ENCODE data around the gene GDAP1L1.
"Not testable (repeated sequence)": the region's sequence is repeated elsewhere in the genome, so short reads cannot be mapped to it uniquely, and the experiment has no call there.

GDAP1L1 gene

GRCh38 chr20:44302736-44303135 lies 55.6 kb downstream of the GDAP1L1 start:
- no peak for DNase-seq (ENCODE audit: low read depth)

- DNase-seq (ENCODE audit: low read depth): no peak
These were observed 57.3 kb downstream of the GDAP1L1 start for GRCh38 chr20:44304383-44304782.

DNA sequence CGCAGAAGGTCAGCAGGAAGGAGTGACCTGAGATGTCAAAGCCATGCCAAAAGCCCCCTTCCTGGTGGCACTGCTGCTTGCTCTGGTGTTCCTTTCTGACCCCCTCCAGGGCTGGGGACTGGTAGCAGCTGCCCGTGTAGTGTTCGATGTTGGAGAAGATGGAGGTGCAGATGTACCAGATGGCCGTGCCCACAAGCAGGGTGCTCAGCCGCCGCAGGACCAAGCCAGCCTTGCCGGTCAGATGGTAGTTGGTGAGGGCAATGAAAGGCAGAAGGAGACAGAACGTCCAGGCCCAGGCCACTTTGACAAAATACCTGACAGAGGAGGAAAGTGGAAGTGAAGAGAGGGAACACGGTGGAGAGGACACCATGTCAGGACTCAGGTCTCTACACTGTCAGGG lies 59.8 kb downstream of the GDAP1L1 start:
- no peak for DNase-seq (ENCODE audit: low read depth)

DNA sequence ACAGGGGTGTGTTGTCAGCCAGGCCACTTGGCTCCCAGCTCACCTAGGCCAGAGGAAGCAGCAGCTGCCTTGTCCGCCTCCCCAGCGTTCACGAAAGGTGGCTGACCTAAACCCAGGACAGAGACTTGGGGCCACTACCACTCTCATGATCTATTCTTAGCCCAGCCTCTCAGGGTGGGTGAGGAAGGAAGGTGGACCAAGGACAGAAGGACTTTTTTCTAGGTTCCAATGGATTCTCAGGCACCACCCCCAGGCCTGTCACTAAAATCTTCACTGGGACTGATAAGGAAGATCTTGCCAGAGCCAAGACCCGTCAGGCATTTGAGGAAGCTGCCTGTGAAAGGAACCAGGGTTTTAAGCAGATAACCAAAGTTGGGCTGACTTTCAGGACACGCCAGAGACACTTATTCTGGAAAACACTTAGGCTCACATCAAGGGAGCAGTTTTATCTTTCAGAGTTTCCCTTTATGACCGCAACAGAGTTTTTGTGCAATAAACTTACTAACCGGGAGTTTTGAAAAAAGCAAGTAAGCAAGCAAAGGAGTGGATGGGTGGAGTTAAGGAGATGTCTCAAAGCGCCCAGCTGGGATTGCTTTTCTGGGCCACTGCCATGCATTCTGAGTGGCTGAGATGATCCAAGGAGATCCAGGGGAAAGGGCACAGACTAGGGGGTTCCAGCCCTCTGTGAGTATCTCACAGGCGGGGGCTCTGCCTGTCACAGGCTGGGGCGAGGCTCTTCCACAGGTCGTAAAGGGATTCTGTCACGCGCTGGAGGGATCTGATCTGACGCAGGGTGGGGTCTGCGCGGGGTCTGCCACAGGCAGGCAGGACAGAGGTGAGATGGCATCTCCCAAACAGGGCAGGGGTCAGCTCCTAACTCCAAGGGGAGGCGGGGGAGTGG lies 62.9 kb downstream of the GDAP1L1 start:
- peak; percentile 84 for DNase-seq (ENCODE audit: low read depth)

- peak; percentile 98 for DNase-seq (ENCODE audit: low read depth)
These were observed 63.8 kb downstream of the GDAP1L1 start, which contains the start of gene FITM2 for GRCh38 chr20:44310664-44311639. FITM2 (minus strand) TSS chr20:44311202; CDS start chr20:44311148, 54 bp downstream.

DNA sequence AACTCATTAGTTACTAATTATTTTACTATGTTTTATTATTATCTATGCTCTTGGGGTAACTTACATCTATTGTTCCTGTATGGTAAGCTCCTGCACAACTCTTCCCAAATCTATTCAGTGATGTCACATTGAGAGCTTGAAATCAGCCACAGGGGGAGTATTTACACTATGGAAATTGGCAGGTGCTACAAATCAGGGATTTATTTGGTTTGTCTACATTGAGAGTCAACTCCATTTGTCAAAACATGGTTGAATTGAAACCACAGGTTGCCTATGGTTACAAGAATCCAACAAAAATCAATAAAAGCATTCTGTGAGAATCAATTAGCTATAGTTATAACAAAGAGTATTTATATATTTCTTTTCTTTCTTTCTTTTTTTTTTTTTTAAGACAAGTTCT lies 67.8 kb downstream of the GDAP1L1 start:
- DNase-seq (ENCODE audit: low read depth): no peak

- peak; percentile 23 for DNase-seq (ENCODE audit: low read depth)
These were observed 72.8 kb downstream of the GDAP1L1 start for GRCh38 chr20:44319839-44320422.

GRCh38 chr20:44324343-44324742 lies 77.2 kb downstream of the GDAP1L1 start:
- no peak for DNase-seq (ENCODE audit: low read depth)

- no peak for DNase-seq (ENCODE audit: low read depth)
These were observed 79.5 kb downstream of the GDAP1L1 start for GRCh38 chr20:44326391-44327159.

- not testable (repeated sequence) for DNase-seq (ENCODE audit: low read depth)
These were observed 80.6 kb downstream of the GDAP1L1 start for GRCh38 chr20:44327748-44328147.

DNA sequence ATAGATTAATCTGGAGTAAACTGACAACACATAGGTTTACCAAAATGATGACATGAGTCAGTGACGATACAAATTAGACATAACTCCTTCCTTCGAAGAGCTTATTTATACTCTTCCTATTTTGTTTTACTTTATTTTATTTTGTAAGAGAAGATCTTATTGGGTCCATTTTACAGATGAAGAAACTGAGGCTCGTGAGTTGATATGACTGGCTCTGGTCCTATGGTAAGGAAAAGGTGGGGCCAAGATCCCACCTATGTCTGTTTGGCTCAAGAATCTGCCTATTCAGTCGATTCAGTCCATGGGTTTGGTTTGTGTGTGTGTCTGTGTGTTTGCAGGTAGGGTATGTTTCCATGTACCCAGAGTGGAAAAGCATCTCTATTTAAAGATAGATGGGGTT lies 81.3 kb downstream of the GDAP1L1 start:
- DNase-seq (ENCODE audit: low read depth): no peak
